Gastrocnemius medialis (tissue), 4 donors: ENCODE data around the gene LRRC8D. TPM values are rescaled to one million over a fixed set of nuclear protein-coding genes. Genes with fewer than 3 reads are reported as not detected.

Source experiments
- ATAC-seq, 2 donors: fragments of 150-250 bp; one replicate each; pipeline ENCODE4 v1.9.1; 2016
- DNase-seq, 2 donors: peaks; one replicate each; pipeline ENCODE4 v3.0.0-alpha.2; 2019
- H3K27ac ChIP-seq, 4 donors: fragments of 200-600 bp; sonication (generic); 1 replicate in 1 of 4; 2 replicates in 3 of 4; pipeline ENCODE4 v1.5.1; 2016 to 2018; ENCODE audit warnings: mild to moderate bottlenecking in 2 of 4, moderate library complexity in 1 of 4
- H3K27me3 ChIP-seq, 3 donors: fragments of 200-600 bp; sonication (generic) in 2 of 3; 1 replicate in 1 of 3; 2 replicates in 2 of 3; pipeline versions ENCODE4 v1.5.1 to v1.6.0; 2016 to 2019; ENCODE audit warnings: mild to moderate bottlenecking in 1 of 3, moderate library complexity in 1 of 3
- H3K36me3 ChIP-seq, 2 donors: fragments of 200-600 bp; sonication (generic) in 1 of 2; one replicate each; pipeline ENCODE4 v1.5.1; 2017 to 2018
- H3K4me1 ChIP-seq, 2 donors: fragments of 200-600 bp; sonication (generic) in 1 of 2; one replicate each; pipeline ENCODE4 v1.5.1; 2016 to 2017; ENCODE audit warnings: mild to moderate bottlenecking in 2 of 2
- H3K4me3 ChIP-seq, 4 donors: fragments of 200-600 bp; sonication (generic) in 3 of 4; 1 replicate in 1 of 4; 2 replicates in 3 of 4; pipeline ENCODE4 v1.5.1; 2016 to 2019; ENCODE audit warnings: mild to moderate bottlenecking in 2 of 4
- H3K9me3 ChIP-seq, 3 donors: fragments of 200-600 bp; sonication (generic) in 2 of 3; 1 replicate in 1 of 3; 2 replicates in 2 of 3; pipeline ENCODE4 v1.5.1; 2016 to 2019
- POLR2A ChIP-seq, 2 donors: fragments of 450-650 bp; IDR thresholded peaks; one replicate each; pipeline ENCODE4 v1.6.1; 2017; ENCODE audit warnings: antibody characterized with exemption in 2 of 2, mild to moderate bottlenecking in 2 of 2, moderate library complexity in 2 of 2
- in situ Hi-C, 4 donors: fragments of 200-750 bp; cut with MboI; loops; one replicate each; pipeline versions ENCODE4 v1.15.0 to v1.8.0; 2017; ENCODE audit warnings: low sequenced_read_pairs in 4 of 4
- intact Hi-C: fragments of 100-400 bp; cut with DNase I; formaldehyde crosslinking; loops from one replicate; pipeline ENCODE4 v1.15.1; 2023; ENCODE audit warnings: low total_unique reads
- total RNA-seq, 4 donors: library from RNA; depleted of rRNA; stranded (reverse); fragments of >200 nt; gene quantifications; one replicate each; pipeline versions ENCODE4 v1.1.0 to v1.2.3, GENCODE V29; 2016
- TF ChIP-seq, protein P1 (sequence below), 5 experiments: fragments of 450-650 bp in 3 of 5; fragments of 200-600 bp in 2 of 5; sonication (generic) in 2 of 5; IDR thresholded peaks in 4 of 5; conservative IDR thresholded peaks in 1 of 5; 1 replicate in 4 of 5; 2 replicates in 1 of 5; pipeline ENCODE4 v1.5.1; 2016 to 2019; ENCODE audit warnings: antibody characterized with exemption in 5 of 5, mild to moderate bottlenecking in 3 of 5, moderate library complexity in 3 of 5

Gene LRRC8D
- total RNA-seq, 4 donors from 2014 or later = 3.0 to 15.0 (median 9.2) TPM

DNA sequence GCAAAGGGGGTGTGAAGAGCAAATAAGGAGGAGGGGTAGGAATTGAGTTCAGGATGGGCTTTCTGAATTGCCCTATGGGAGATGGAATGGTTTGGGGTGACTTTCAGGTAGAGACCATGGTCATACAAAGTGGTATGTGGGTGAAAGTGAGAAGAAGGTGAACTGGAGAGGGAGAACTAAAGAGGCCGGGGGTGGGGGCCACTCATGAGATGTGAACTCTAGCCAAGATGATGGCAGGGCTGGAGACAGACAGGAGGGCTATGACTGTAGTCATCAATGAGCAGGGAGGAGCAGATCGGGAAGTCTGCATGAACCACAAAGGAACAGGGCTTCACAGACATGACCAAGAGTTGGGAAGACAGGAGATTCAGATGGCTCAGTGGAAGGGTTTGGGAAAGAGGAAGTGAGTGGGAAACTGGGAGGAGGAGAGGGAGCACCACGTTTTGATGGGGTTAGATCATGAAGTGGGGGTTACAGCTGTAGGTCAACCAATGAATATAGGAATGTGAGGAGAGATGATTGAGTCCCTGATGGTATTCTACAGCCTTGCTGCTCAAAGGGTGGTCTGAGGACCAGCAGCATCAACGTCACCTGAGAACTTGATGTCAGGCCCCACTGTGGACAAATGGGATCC, 20.7 kb upstream of the LRRC8D start:
- in situ Hi-C loops = loop anchor here in 3 of 4 donors (5.0 to 10.0 kb wide), 3 partner anchors 155 to 187 kb away; no protein-coding TSS in a partner anchor
- ATAC-seq = no peak
- Histone ChIP-seq H3K9me3 (no peaks in the 10 kb centered on the region), H3K27ac (no peak overlapping the region), H3K36me3 (no peaks in the 10 kb centered on the region), H3K27me3 (no peaks in the 10 kb centered on the region), H3K4me1 (no peaks in the 10 kb centered on the region), H3K4me3 (no peak overlapping the region)
- no peak for DNase-seq
- intact Hi-C loops = no loop called here
- TF ChIP-seq, protein P1, sequence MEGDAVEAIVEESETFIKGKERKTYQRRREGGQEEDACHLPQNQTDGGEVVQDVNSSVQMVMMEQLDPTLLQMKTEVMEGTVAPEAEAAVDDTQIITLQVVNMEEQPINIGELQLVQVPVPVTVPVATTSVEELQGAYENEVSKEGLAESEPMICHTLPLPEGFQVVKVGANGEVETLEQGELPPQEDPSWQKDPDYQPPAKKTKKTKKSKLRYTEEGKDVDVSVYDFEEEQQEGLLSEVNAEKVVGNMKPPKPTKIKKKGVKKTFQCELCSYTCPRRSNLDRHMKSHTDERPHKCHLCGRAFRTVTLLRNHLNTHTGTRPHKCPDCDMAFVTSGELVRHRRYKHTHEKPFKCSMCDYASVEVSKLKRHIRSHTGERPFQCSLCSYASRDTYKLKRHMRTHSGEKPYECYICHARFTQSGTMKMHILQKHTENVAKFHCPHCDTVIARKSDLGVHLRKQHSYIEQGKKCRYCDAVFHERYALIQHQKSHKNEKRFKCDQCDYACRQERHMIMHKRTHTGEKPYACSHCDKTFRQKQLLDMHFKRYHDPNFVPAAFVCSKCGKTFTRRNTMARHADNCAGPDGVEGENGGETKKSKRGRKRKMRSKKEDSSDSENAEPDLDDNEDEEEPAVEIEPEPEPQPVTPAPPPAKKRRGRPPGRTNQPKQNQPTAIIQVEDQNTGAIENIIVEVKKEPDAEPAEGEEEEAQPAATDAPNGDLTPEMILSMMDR (IDR thresholded peaks at IDR 0.05 in 4 of 5, conservative IDR thresholded peaks at IDR 0.05 in 1 of 5) = no peak
- TF ChIP-seq POLR2A (IDR thresholded peaks at IDR 0.05) = no peak

DNA sequence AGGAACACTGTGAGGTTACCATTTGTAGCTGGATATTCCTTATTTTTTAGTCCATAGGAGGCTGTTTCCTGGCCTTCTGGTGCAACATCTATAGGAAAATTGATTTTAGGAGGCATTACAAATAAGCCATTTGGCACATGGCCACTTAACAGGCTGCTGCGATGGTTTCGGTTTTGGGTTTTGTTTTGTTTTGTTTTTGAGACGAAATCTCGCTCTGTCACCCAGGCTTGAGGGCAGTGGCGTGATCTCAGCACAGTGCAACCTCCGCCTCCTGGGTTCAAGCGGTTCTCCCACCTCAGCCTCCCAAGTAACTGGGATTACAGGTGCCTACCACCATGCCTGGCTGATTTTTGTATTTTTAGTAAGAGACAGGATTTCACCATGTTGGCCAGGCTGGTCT, 20.1 kb upstream of the LRRC8D start:
- Histone ChIP-seq H3K36me3 (no peaks in the 10 kb centered on the region), H3K4me3 (no peak overlapping the region), H3K27ac (no peak overlapping the region), H3K9me3 (no peaks in the 10 kb centered on the region), H3K27me3 (no peaks in the 10 kb centered on the region), H3K4me1 (no peaks in the 10 kb centered on the region)
- no peak for DNase-seq
- TF ChIP-seq POLR2A (IDR thresholded peaks at IDR 0.05) = no peak
- TF ChIP-seq, protein P1 (IDR thresholded peaks at IDR 0.05 in 4 of 5, conservative IDR thresholded peaks at IDR 0.05 in 1 of 5) = no peak
- intact Hi-C loops = no loop called here
- in situ Hi-C loops = loop anchor here in 3 of 4 donors (5.0 to 10.0 kb wide), 3 partner anchors 154 to 187 kb away; no protein-coding TSS in a partner anchor
- ATAC-seq = no peak

DNA sequence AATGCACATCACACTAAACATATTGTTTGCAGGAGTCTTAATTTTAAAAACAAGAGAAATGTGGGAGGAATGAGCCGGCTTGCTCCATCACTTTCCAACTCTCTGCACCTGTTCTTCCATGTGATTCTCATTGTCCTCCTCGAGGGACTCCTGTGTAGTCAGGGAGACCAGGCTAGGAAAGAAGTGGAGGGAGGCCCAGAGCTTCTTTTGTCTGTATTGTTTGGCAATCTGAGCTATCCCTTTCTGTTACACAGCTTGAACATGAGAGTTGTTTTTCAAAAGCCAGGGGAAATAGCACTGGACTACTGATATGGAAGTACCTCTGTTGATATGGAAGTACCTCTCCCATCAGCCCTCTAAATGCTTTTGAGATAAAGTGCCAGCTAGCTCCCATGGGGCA, 18.8 kb upstream of the LRRC8D start:
- ATAC-seq (no peak), DNase-seq (no peak)
- no peaks in the 10 kb centered on the region for H3K27me3 ChIP-seq
- H3K4me1 ChIP-seq = no peaks in the 10 kb centered on the region
- H3K36me3 ChIP-seq = no peaks in the 10 kb centered on the region
- in situ Hi-C loops = loop anchor here in 3 of 4 donors (5.0 to 10.0 kb wide), 3 partner anchors 153 to 185 kb away; no protein-coding TSS in a partner anchor
- TF ChIP-seq, protein P1 (IDR thresholded peaks at IDR 0.05 in 4 of 5, conservative IDR thresholded peaks at IDR 0.05 in 1 of 5) = no peak
- TF ChIP-seq POLR2A (IDR thresholded peaks at IDR 0.05) = no peak
- no peak overlapping the region for H3K4me3 ChIP-seq
- H3K9me3 ChIP-seq = no peaks in the 10 kb centered on the region
- intact Hi-C loops = no loop called here
- H3K27ac ChIP-seq = no peak overlapping the region

DNA sequence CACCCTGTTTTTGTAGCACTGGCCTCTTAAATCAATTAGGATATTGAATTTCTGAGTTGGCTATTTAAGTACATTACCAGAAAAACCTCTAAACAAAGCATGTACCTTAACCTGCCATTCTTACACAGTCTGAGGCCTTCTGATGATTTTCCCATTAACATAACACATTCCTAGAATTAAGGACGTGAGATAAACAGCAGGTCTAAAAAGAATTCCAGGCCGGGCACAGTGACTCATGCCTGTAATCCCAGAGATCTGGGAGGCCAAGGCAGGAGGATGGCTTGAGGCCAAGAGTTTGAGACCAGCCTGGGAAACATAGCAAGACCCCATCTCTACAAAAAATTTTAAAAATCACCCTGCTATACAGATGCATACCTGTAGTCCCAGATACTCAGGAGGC, 18.0 kb upstream of the LRRC8D start:
- TF ChIP-seq, protein P1 (IDR thresholded peaks at IDR 0.05 in 4 of 5, conservative IDR thresholded peaks at IDR 0.05 in 1 of 5) = no peak
- TF ChIP-seq POLR2A (IDR thresholded peaks at IDR 0.05) = no peak
- Histone ChIP-seq H3K27ac (no peak overlapping the region), H3K4me3 (no peak overlapping the region), H3K4me1 (no peaks in the 10 kb centered on the region), H3K27me3 (no peaks in the 10 kb centered on the region), H3K9me3 (no peaks in the 10 kb centered on the region), H3K36me3 (no peaks in the 10 kb centered on the region)
- no peak for DNase-seq
- in situ Hi-C loops = loop anchor here in 3 of 4 donors (5.0 to 10.0 kb wide), 3 partner anchors 152 to 184 kb away; no protein-coding TSS in a partner anchor
- intact Hi-C loops = no loop called here
- ATAC-seq = no peak
